Measurements from ENCODE around the gene ANKRD18A. TPM values are rescaled to one million over a fixed set of nuclear protein-coding genes. Genes with fewer than 3 reads are reported as not detected.
"Not testable (repeated sequence)": the region's sequence is repeated elsewhere in the genome, so short reads cannot be mapped to it uniquely, and the experiment has no call there.

ANKRD18A gene
- total and polyA plus RNA-seq, 7 experiments from 2014 or later = 0.04 to 14.9 (median 6.6) TPM

GRCh38 chr9:38554966-38555365, 65.4 kb downstream of the ANKRD18A start:
- Mint-ChIP-seq H3K36me3 (peaks cover 0 to 10% (median 5%) of the 10 kb centered on the region in 5 donors), H3K4me1 (peaks cover 9 to 36% (median 26%) of the 10 kb centered on the region in 7 donors)
- H3K4me1 ChIP-seq (ENCODE audit: control insufficient read depth in 2 of 2, insufficient read depth in 2 of 2, low read length in 2 of 2); H3K27ac ChIP-seq (ENCODE audit: low read depth, low read length); CTCF ChIA-PET; ATAC-seq; H3K27me3 ChIP-seq (ENCODE audit: control insufficient read depth in 2 of 2, insufficient read depth in 2 of 2, low read length in 2 of 2); H3K36me3 ChIP-seq (ENCODE audit: control insufficient read depth in 2 of 3, insufficient read depth in 3 of 3, low read length in 3 of 3); H3K4me3 ChIP-seq (ENCODE audit: low read length); POLR2A ChIA-PET; H3K27me3 Mint-ChIP-seq; H3K4me3 Mint-ChIP-seq; H3K9me3 Mint-ChIP-seq; H3K27ac Mint-ChIP-seq; intact Hi-C loops (cut with micrococcal nuclease); H3K9me3 ChIP-seq (ENCODE audit: control insufficient read depth in 2 of 3, low read length in 3 of 3); DNase-seq: not testable (repeated sequence)

- H3K4me1 ChIP-seq (ENCODE audit: control insufficient read depth in 2 of 2, insufficient read depth in 2 of 2, low read length in 2 of 2); intact Hi-C loops (cut with micrococcal nuclease); POLR2A ChIA-PET; H3K9me3 ChIP-seq (ENCODE audit: control insufficient read depth in 2 of 3, low read length in 3 of 3); H3K27me3 ChIP-seq (ENCODE audit: control insufficient read depth in 2 of 2, insufficient read depth in 2 of 2, low read length in 2 of 2); H3K4me3 ChIP-seq (ENCODE audit: low read length); H3K36me3 ChIP-seq (ENCODE audit: control insufficient read depth in 2 of 3, insufficient read depth in 3 of 3, low read length in 3 of 3); H3K27me3 Mint-ChIP-seq; H3K27ac ChIP-seq (ENCODE audit: low read depth, low read length); DNase-seq; CTCF ChIA-PET; H3K27ac Mint-ChIP-seq; ATAC-seq: not testable (repeated sequence)
- Mint-ChIP-seq H3K4me1 (peaks cover 2 to 39% (median 37%) of the 10 kb centered on the region in 7 donors), H3K4me3 (peak overlapping the region in 1 of 10 donors; percentile 59), H3K9me3 (peaks cover 2 to 12% (median 7%) of the 10 kb centered on the region in 11 donors), H3K36me3 (peaks cover 0 to 12% (median 5%) of the 10 kb centered on the region in 5 donors)
Measured at GRCh38 chr9:38553019-38553418, 67.4 kb downstream of the ANKRD18A start.

- peak overlapping the region; percentile 29 for H3K27ac ChIP-seq (ENCODE audit: low read depth, low read length)
Measured at GRCh38 chr9:38546497-38547163, 73.8 kb downstream of the ANKRD18A start.

GRCh38 chr9:38540535-38540934, 79.9 kb downstream of the ANKRD18A start:
- H3K36me3 Mint-ChIP-seq; H3K27me3 ChIP-seq (ENCODE audit: control insufficient read depth in 2 of 2, insufficient read depth in 2 of 2, low read length in 2 of 2); intact Hi-C loops (cut with micrococcal nuclease); H3K4me1 ChIP-seq (ENCODE audit: control insufficient read depth in 2 of 2, insufficient read depth in 2 of 2, low read length in 2 of 2); H3K4me3 ChIP-seq (ENCODE audit: low read length); H3K27ac ChIP-seq (ENCODE audit: low read depth, low read length); H3K9me3 ChIP-seq (ENCODE audit: control insufficient read depth in 2 of 3, low read length in 3 of 3); DNase-seq; H3K27me3 Mint-ChIP-seq; ATAC-seq; CTCF ChIA-PET; POLR2A ChIA-PET; H3K4me3 Mint-ChIP-seq; H3K36me3 ChIP-seq (ENCODE audit: control insufficient read depth in 2 of 3, insufficient read depth in 3 of 3, low read length in 3 of 3): not testable (repeated sequence)
- Mint-ChIP-seq H3K27ac (peak overlapping the region in 4 of 9 donors; percentile 23 to 80 (median 58)), H3K4me1 (peaks cover 3 to 35% (median 18%) of the 10 kb centered on the region in 7 donors), H3K9me3 (peaks cover 0 to 15% (median 0%) of the 10 kb centered on the region in 11 donors)

More at GRCh38 chr9:38546497-38547163, 73.8 kb downstream of the ANKRD18A start:
- H3K27me3 Mint-ChIP-seq; CTCF ChIA-PET; H3K4me3 ChIP-seq (ENCODE audit: low read length); POLR2A ChIA-PET; H3K27me3 ChIP-seq (ENCODE audit: control insufficient read depth in 2 of 2, insufficient read depth in 2 of 2, low read length in 2 of 2); H3K36me3 ChIP-seq (ENCODE audit: control insufficient read depth in 2 of 3, insufficient read depth in 3 of 3, low read length in 3 of 3); H3K9me3 ChIP-seq (ENCODE audit: control insufficient read depth in 2 of 3, low read length in 3 of 3); intact Hi-C loops (cut with micrococcal nuclease); ATAC-seq: not testable (repeated sequence)
- H3K27ac Mint-ChIP-seq = peak overlapping the region; percentile 78 to 96 (median 90)
- peaks cover 3 to 12% (median 5%) of the 10 kb centered on the region in 5 donors for H3K36me3 Mint-ChIP-seq
- H3K4me1 Mint-ChIP-seq = peaks cover 13 to 64% (median 58%) of the 10 kb centered on the region in 7 donors
- peaks cover 12 to 36% of the 10 kb centered on the region in 2 donors for H3K4me1 ChIP-seq (ENCODE audit: control insufficient read depth in 2 of 2, insufficient read depth in 2 of 2, low read length in 2 of 2)
- peak overlapping the region; percentile 48 to 81 (median 66) for H3K4me3 Mint-ChIP-seq
- DNase-seq = peak in 7 of 9 donors; percentile 7 to 66 (median 43)
- peaks cover 0 to 18% (median 8%) of the 10 kb centered on the region in 11 donors for H3K9me3 Mint-ChIP-seq

GRCh38 chr9:38529317-38529716, 91.1 kb downstream of the ANKRD18A start:
- H3K4me3 Mint-ChIP-seq = no peak overlapping the region
- no peak for ATAC-seq
- H3K4me1 Mint-ChIP-seq = peaks cover 0 to 2% (median 0%) of the 10 kb centered on the region in 7 donors
- peaks cover 3 to 25% (median 11%) of the 10 kb centered on the region in 11 donors for H3K9me3 Mint-ChIP-seq
- ChIA-PET CTCF (no interaction called here), POLR2A (no interaction called here)
- Histone ChIP-seq H3K4me3 (ENCODE audit: low read length) (no peak overlapping the region), H3K36me3 (ENCODE audit: control insufficient read depth in 2 of 3, insufficient read depth in 3 of 3, low read length in 3 of 3) (no peaks in the 10 kb centered on the region), H3K27ac (ENCODE audit: low read depth, low read length) (no peak overlapping the region), H3K4me1 (ENCODE audit: control insufficient read depth in 2 of 2, insufficient read depth in 2 of 2, low read length in 2 of 2) (no peaks in the 10 kb centered on the region), H3K9me3 (ENCODE audit: control insufficient read depth in 2 of 3, low read length in 3 of 3) (no peaks in the 10 kb centered on the region), H3K27me3 (ENCODE audit: control insufficient read depth in 2 of 2, insufficient read depth in 2 of 2, low read length in 2 of 2) (no peaks in the 10 kb centered on the region)
- H3K27me3 Mint-ChIP-seq = peaks cover 0 to 4% (median 0%) of the 10 kb centered on the region in 5 donors
- H3K36me3 Mint-ChIP-seq = peaks cover 0 to 4% (median 3%) of the 10 kb centered on the region in 5 donors
- no peak for DNase-seq
- no peak overlapping the region for H3K27ac Mint-ChIP-seq
- intact Hi-C loops (cut with micrococcal nuclease) = no loop called here

- no peak overlapping the region for H3K4me3 Mint-ChIP-seq
- no peak for DNase-seq
- H3K9me3 ChIP-seq (ENCODE audit: control insufficient read depth in 2 of 3, low read length in 3 of 3) = no peaks in the 10 kb centered on the region
Measured at GRCh38 chr9:38527503-38527902, 92.9 kb downstream of the ANKRD18A start.

GRCh38 chr9:38526591-38526990, 93.8 kb downstream of the ANKRD18A start:
- peaks cover 3 to 22% (median 10%) of the 10 kb centered on the region in 11 donors for H3K9me3 Mint-ChIP-seq
- ATAC-seq = no peak

More at GRCh38 chr9:38527503-38527902, 92.9 kb downstream of the ANKRD18A start:
- Mint-ChIP-seq H3K27me3 (peaks cover 0 to 4% (median 0%) of the 10 kb centered on the region in 5 donors), H3K9me3 (peaks cover 3 to 25% (median 11%) of the 10 kb centered on the region in 11 donors), H3K27ac (no peak overlapping the region), H3K36me3 (peaks cover 0 to 4% (median 3%) of the 10 kb centered on the region in 5 donors), H3K4me1 (no peaks in the 10 kb centered on the region)
- intact Hi-C loops (cut with micrococcal nuclease) = no loop called here
- ATAC-seq = no peak
- ChIA-PET CTCF (no interaction called here), POLR2A (no interaction called here)
- H3K27ac ChIP-seq (ENCODE audit: low read depth, low read length) = no peak overlapping the region
- H3K27me3 ChIP-seq (ENCODE audit: control insufficient read depth in 2 of 2, insufficient read depth in 2 of 2, low read length in 2 of 2) = no peaks in the 10 kb centered on the region
- no peak overlapping the region for H3K4me3 ChIP-seq (ENCODE audit: low read length)
- H3K4me1 ChIP-seq (ENCODE audit: control insufficient read depth in 2 of 2, insufficient read depth in 2 of 2, low read length in 2 of 2) = no peaks in the 10 kb centered on the region
- H3K36me3 ChIP-seq (ENCODE audit: control insufficient read depth in 2 of 3, insufficient read depth in 3 of 3, low read length in 3 of 3) = no peaks in the 10 kb centered on the region

More at GRCh38 chr9:38526591-38526990, 93.8 kb downstream of the ANKRD18A start:
- ChIA-PET CTCF (no interaction called here), POLR2A (no interaction called here)
- Histone ChIP-seq H3K4me3 (ENCODE audit: low read length) (no peak overlapping the region), H3K9me3 (ENCODE audit: control insufficient read depth in 2 of 3, low read length in 3 of 3) (no peaks in the 10 kb centered on the region), H3K4me1 (ENCODE audit: control insufficient read depth in 2 of 2, insufficient read depth in 2 of 2, low read length in 2 of 2) (no peaks in the 10 kb centered on the region), H3K36me3 (ENCODE audit: control insufficient read depth in 2 of 3, insufficient read depth in 3 of 3, low read length in 3 of 3) (no peaks in the 10 kb centered on the region), H3K27ac (ENCODE audit: low read depth, low read length) (no peak overlapping the region), H3K27me3 (ENCODE audit: control insufficient read depth in 2 of 2, insufficient read depth in 2 of 2, low read length in 2 of 2) (no peaks in the 10 kb centered on the region)
- DNase-seq = no peak
- intact Hi-C loops (cut with micrococcal nuclease) = no loop called here
- peaks cover 0 to 4% (median 3%) of the 10 kb centered on the region in 5 donors for H3K36me3 Mint-ChIP-seq
- peak overlapping the region in 1 of 10 donors; percentile 28 for H3K4me3 Mint-ChIP-seq
- no peak overlapping the region for H3K27ac Mint-ChIP-seq
- peaks cover 0 to 4% (median 0%) of the 10 kb centered on the region in 7 donors for H3K4me1 Mint-ChIP-seq
- peaks cover 0 to 4% (median 0%) of the 10 kb centered on the region in 5 donors for H3K27me3 Mint-ChIP-seq

All from naive thymus-derived CD4-positive, alpha-beta T cell (primary cell).